ENCODE measurements around the gene AHSA1.

DNA sequence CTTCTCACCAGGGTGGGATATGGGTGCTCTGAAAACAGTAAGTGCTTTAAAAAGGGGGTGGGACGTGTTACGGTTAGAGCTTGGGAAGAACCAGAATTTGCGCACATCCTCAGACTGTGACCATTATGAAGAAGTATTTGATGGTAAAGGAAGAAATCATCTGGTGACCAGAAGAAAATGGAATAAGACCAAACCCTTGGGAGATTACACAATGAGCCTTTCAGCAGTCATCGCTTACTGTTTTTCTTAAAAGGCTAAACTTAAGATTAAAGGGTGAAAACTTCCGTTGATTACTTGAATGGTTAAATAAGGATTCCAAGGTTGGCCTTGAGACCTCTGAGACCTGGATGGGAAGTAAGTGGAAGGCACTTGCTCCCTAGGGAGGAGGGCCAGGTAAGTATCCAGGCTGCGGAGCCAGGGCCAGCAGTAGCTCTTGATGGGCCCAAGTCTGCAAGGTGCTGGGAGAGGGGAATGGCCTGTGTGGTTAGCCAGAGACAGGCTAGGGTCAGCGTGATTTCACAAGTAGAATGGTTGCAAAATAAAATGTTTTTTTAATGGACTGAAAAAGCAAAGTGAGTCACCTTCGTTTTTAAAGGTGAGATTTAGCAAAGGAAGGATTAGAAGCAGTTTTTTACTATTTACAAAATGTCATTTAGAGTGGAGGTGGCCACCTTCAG, 53.7 kb downstream of the AHSA1 start:
- TF ChIP-seq CTCF (IDR thresholded peaks at IDR 0.05) (no peak), POLR2A (IDR thresholded peaks at IDR 0.05) (no peak), EP300 (IDR thresholded peaks at IDR 0.05) (no peak)

All from tibial nerve (tissue), 4 donors.